HCT116 (cell line): ENCODE results near the gene DNAL4. TPM values are rescaled to one million over a fixed set of nuclear protein-coding genes. Genes with fewer than 3 reads are reported as not detected.

ENCODE experiments used
- ATAC-seq: fragments of 200-7000 bp; cut with Tn5 transposase; 2 replicates; pipeline ENCODE4 v1.9.1; 2020; ENCODE audit warnings: mild to moderate bottlenecking, moderate library complexity
- BruUV-seq: library from RNA; stranded (reverse); fragments of 400-500 nt; replicated peaks from 2 replicates; lab custom pipeline; 2021; lab: Mats Ljungman, UMichigan
- CTCF ChIA-PET: fragments of 300-600 bp; sonication (Branson Sonifier 250); formaldehyde crosslinking; loops from one replicate; lab custom pipeline; 2021; ENCODE audit warnings: antibody characterized with exemption; lab: Charles Lee
- POLR2A ChIA-PET: fragments of 300-600, 350-600 bp; sonication (Branson Sonifier 250); formaldehyde crosslinking; loops from one replicate; lab custom pipeline; 2021; ENCODE audit warnings: antibody characterized with exemption; lab: Charles Lee
- RAD21 ChIA-PET, 2 experiments: fragments of 300-600 bp; sonication (Branson Sonifier 250); formaldehyde crosslinking; loops; one replicate each; lab custom pipeline; 2023; ENCODE audit warnings: low total read pairs in 2 of 2; ENCODE audit not compliant: uncharacterized antibody in 2 of 2, unreplicated experiment in 2 of 2, low non-redundant PET in 1 of 2; lab: Charles Lee
- DNase-seq: peaks from one replicate; pipeline ENCODE4 v3.0.0-alpha.2; 2010; ENCODE audit warnings: low read depth, low spot score
- H2AFZ ChIP-seq: fragments of 200-600 bp; shearing (Covaris generic), sonication (generic); 2 replicates; pipeline ENCODE4 v1.6.1; 2017; ENCODE audit warnings: low read depth, mixed run types, mixed read lengths, antibody characterized with exemption, low read length; ENCODE audit not compliant: poor library complexity, severe bottlenecking
- H3K27ac ChIP-seq: 2 replicates; pipeline ENCODE4 v1.5.1; 2012; ENCODE audit warnings: low read depth, low read length
- H3K27me3 ChIP-seq: fragments of 200-600 bp; sonication (generic); 2 replicates; pipeline ENCODE4 v1.6.1; 2016; ENCODE audit warnings: mixed run types, low read length, mixed read lengths; ENCODE audit not compliant: insufficient read depth
- H3K36me3 ChIP-seq, 2 experiments: fragments of 200-500 bp in 1 of 2; fragments of 200-600 bp in 1 of 2; sonication (Bioruptor generic) in 1 of 2; sonication (generic) in 1 of 2; 2 replicates each; pipeline versions ENCODE4 v1.5.1 to v1.6.1; 2014 to 2016; ENCODE audit warnings: low read length in 2 of 2, inconsistent platforms in 1 of 2, mixed read lengths in 1 of 2, mixed run types in 1 of 2; ENCODE audit not compliant: insufficient read depth in 2 of 2, control insufficient read depth in 1 of 2
- H3K4me1 ChIP-seq, 2 experiments: fragments of 200-600 bp in 1 of 2; sonication (generic) in 1 of 2; 2 replicates each; pipeline versions ENCODE4 v1.5.1 to v1.6.1; 2012 to 2017; ENCODE audit warnings: low read length in 2 of 2, inconsistent platforms in 1 of 2, mild to moderate bottlenecking in 1 of 2, mixed read lengths in 1 of 2, mixed run types in 1 of 2, moderate library complexity in 1 of 2; ENCODE audit not compliant: insufficient read depth in 2 of 2, control insufficient read depth in 1 of 2
- H3K4me2 ChIP-seq: fragments of 200-600 bp; sonication (generic); 2 replicates; pipeline ENCODE4 v1.6.1; 2017; ENCODE audit warnings: mixed run types, low read length, mixed read lengths
- H3K4me3 ChIP-seq, 2 experiments: fragments of 200-600 bp in 1 of 2; sonication (generic) in 1 of 2; replicated peaks in 1 of 2; 2 replicates each; pipeline ENCODE4 v1.5.1; 2011 to 2016; ENCODE audit warnings: low read length in 2 of 2, control low read depth in 1 of 2, low read depth in 1 of 2, mild to moderate bottlenecking in 1 of 2, mixed read lengths in 1 of 2, mixed run types in 1 of 2
- H3K79me2 ChIP-seq: fragments of 200-600 bp; sonication (generic); 2 replicates; pipeline ENCODE4 v1.6.1; 2017; ENCODE audit warnings: mild to moderate bottlenecking, mixed run types, low read length, moderate library complexity, mixed read lengths; ENCODE audit not compliant: insufficient read depth
- H3K9ac ChIP-seq: fragments of 200-600 bp; sonication (generic); 2 replicates; pipeline ENCODE4 v1.6.1; 2016; ENCODE audit warnings: low read length, mixed read lengths
- H3K9me2 ChIP-seq: fragments of 200-600 bp; sonication (generic), shearing (Covaris generic); 2 replicates; pipeline ENCODE4 v1.6.1; 2017; ENCODE audit warnings: mixed run types, mild to moderate bottlenecking, moderate library complexity; ENCODE audit not compliant: insufficient read depth
- H3K9me3 ChIP-seq, 2 experiments: fragments of 200-500 bp in 1 of 2; fragments of 200-600 bp in 1 of 2; sonication (Bioruptor generic) in 1 of 2; sonication (generic) in 1 of 2; 2 replicates each; pipeline ENCODE4 v1.6.1; 2014 to 2017; ENCODE audit warnings: low read length in 2 of 2, mixed read lengths in 2 of 2, inconsistent platforms in 1 of 2, low read depth in 1 of 2, mild to moderate bottlenecking in 1 of 2, mixed run types in 1 of 2, moderate library complexity in 1 of 2; ENCODE audit not compliant: control insufficient read depth in 1 of 2, insufficient read depth in 1 of 2
- H4K20me1 ChIP-seq: fragments of 200-600 bp; sonication (generic), shearing (Covaris generic); 2 replicates; pipeline ENCODE4 v1.6.1; 2017; ENCODE audit warnings: mixed run types, mild to moderate bottlenecking, moderate library complexity; ENCODE audit not compliant: insufficient read depth
- CBX3 ChIP-seq: IDR thresholded peaks from 2 replicates; pipeline ENCODE4 v1.6.1; 2012; ENCODE audit warnings: low read depth
- CEBPB ChIP-seq: IDR thresholded peaks from 2 replicates; pipeline ENCODE4 v1.6.1; 2012; ENCODE audit warnings: low read depth
- EGR1 ChIP-seq: IDR thresholded peaks from 2 replicates; pipeline ENCODE4 v1.6.1; 2012; ENCODE audit warnings: low read depth
- POLR2A ChIP-seq: IDR thresholded peaks from 2 replicates; pipeline ENCODE4 v1.7.0; 2011; ENCODE audit warnings: borderline replicate concordance; ENCODE audit not compliant: insufficient read depth, insufficient read length; ENCODE audit errors: extremely low read depth
- POLR2AphosphoS5 ChIP-seq: IDR thresholded peaks from 2 replicates; pipeline ENCODE4 v1.6.1; 2011; ENCODE audit warnings: mild to moderate bottlenecking, low read depth, low read length, moderate library complexity
- RAD21 ChIP-seq: IDR thresholded peaks from 2 replicates; pipeline ENCODE4 v1.6.1; 2012; ENCODE audit warnings: low read depth, mild to moderate bottlenecking
- SIN3A ChIP-seq: IDR thresholded peaks from 2 replicates; pipeline ENCODE4 v1.6.1; 2012; ENCODE audit warnings: low read depth
- SP1 ChIP-seq: IDR thresholded peaks from 2 replicates; pipeline ENCODE4 v1.6.1; 2012; ENCODE audit warnings: low read depth
- SRF ChIP-seq: IDR thresholded peaks from 2 replicates; pipeline ENCODE4 v1.6.1; 2012; ENCODE audit warnings: low read depth
- ZBTB33 ChIP-seq: IDR thresholded peaks from 2 replicates; pipeline ENCODE4 v1.6.1; 2011; ENCODE audit warnings: mild to moderate bottlenecking, low read length, moderate library complexity; ENCODE audit not compliant: insufficient replicate concordance; ENCODE audit errors: extremely low read depth
- ZNF274 ChIP-seq: fragments of 200-500 bp; sonication (Bioruptor generic); IDR thresholded peaks from 2 replicates; pipeline ENCODE4 v1.6.1; 2014; ENCODE audit warnings: mild to moderate bottlenecking, low read depth, low read length, inconsistent platforms
- intact Hi-C: fragments of 100-400 bp; cut with micrococcal nuclease; formaldehyde crosslinking; loops from 2 replicates; pipeline ENCODE4 v1.10.0; 2022
- total RNA-seq: library from RNA; stranded (reverse); gene quantifications from one replicate; pipeline ENCODE4 v1.2.1, GENCODE V29; 2021; ENCODE audit not compliant: unreplicated experiment
- TF ChIP-seq, protein P1 (sequence below), 3 experiments: fragments of 200-600 bp in 1 of 3; sonication (generic) in 1 of 3; IDR thresholded peaks in 2 of 3; conservative IDR thresholded peaks in 1 of 3; 2 replicates each; pipeline ENCODE4 v1.5.1; 2012 to 2017; ENCODE audit warnings: low read depth in 2 of 3, low read length in 2 of 3, antibody characterized with exemption in 1 of 3, borderline replicate concordance in 1 of 3, control low read depth in 1 of 3, mild to moderate bottlenecking in 1 of 3, mixed read lengths in 1 of 3, mixed run types in 1 of 3, moderate library complexity in 1 of 3; ENCODE audit not compliant: insufficient read depth in 1 of 3

Gene DNAL4
- total RNA-seq, 1 experiment from 2014 or later, result 18.3 TPM

- intact Hi-C loops, result no loop called here
- no peak overlapping the region for H3K9ac ChIP-seq
- RAD21 ChIA-PET, result no interaction called here
These were observed 23.5 kb downstream of the DNAL4 start for GRCh38 chr22:38770257-38770949.

More at GRCh38 chr22:38770257-38770949, 23.5 kb downstream of the DNAL4 start:
- no peak overlapping the region for H2AFZ ChIP-seq
- no peaks in the 10 kb centered on the region for H4K20me1 ChIP-seq
- H3K79me2 ChIP-seq, result no peaks in the 10 kb centered on the region
- ChIA-PET POLR2A (interaction anchor here (0.9 kb wide), 1 partner anchor 83 kb away, joined by 3 read pairs; no protein-coding TSS in a partner anchor), CTCF (interaction anchor here (1.7 to 2.4 kb wide), 2 partner anchors 100 to 154 kb away, joined by 9 to 26 read pairs; no protein-coding TSS in a partner anchor)
- no peak overlapping the region for H3K4me2 ChIP-seq
- ATAC-seq (no peak), DNase-seq (no peak)
- no peaks in the 10 kb centered on the region for H3K9me3 ChIP-seq
- H3K36me3 ChIP-seq, result no peaks in the 10 kb centered on the region
- no peaks in the 10 kb centered on the region for H3K9me2 ChIP-seq
- no peak overlapping the region for H3K4me3 ChIP-seq
- no peaks in the 10 kb centered on the region for H3K27me3 ChIP-seq
- no TSS peak for BruUV-seq
- H3K27ac ChIP-seq, result no peak overlapping the region
- TF ChIP-seq SP1 (no peak), ZBTB33 (no peak), ZNF274 (no peak), CBX3 (no peak), POLR2A (no peak), SIN3A (no peak), SRF (no peak), EGR1 (no peak), POLR2AphosphoS5 (no peak), CEBPB (no peak), RAD21 (no peak)
- TF ChIP-seq, protein P1, sequence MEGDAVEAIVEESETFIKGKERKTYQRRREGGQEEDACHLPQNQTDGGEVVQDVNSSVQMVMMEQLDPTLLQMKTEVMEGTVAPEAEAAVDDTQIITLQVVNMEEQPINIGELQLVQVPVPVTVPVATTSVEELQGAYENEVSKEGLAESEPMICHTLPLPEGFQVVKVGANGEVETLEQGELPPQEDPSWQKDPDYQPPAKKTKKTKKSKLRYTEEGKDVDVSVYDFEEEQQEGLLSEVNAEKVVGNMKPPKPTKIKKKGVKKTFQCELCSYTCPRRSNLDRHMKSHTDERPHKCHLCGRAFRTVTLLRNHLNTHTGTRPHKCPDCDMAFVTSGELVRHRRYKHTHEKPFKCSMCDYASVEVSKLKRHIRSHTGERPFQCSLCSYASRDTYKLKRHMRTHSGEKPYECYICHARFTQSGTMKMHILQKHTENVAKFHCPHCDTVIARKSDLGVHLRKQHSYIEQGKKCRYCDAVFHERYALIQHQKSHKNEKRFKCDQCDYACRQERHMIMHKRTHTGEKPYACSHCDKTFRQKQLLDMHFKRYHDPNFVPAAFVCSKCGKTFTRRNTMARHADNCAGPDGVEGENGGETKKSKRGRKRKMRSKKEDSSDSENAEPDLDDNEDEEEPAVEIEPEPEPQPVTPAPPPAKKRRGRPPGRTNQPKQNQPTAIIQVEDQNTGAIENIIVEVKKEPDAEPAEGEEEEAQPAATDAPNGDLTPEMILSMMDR (IDR thresholded peaks at IDR 0.05 in 2 of 3, conservative IDR thresholded peaks at IDR 0.05 in 1 of 3; ENCODE audit: borderline replicate concordance in 1 of 3, insufficient read depth in 1 of 3, low read depth in 2 of 3, low read length in 2 of 3), result no peak
- H3K4me1 ChIP-seq, result peaks cover 10 to 19% of the 10 kb centered on the region in 2 experiments
